ENCODE measurements around the gene XRCC1.
"Not testable (repeated sequence)": the region's sequence is repeated elsewhere in the genome, so short reads cannot be mapped to it uniquely, and the experiment has no call there.

XRCC1 gene

DNA sequence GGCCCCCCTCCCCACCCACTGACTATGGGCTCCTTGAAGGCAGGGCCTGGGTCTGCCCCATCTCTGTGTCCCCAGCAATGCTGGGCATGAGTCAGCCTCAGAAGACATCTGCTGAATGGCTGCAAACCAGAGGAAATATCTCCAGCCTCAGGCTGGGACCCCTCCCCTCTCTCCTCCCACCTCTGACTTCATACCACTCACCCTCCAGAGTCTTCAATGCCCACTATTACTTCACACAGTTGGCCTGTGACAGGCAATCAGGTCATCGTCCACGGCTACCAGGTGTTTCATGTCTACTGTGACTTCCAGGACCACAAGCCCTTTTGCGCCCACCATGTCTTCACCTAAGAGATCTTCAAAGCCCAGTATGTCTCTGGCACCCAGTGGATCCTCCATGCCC is 36.5 kb upstream of the XRCC1 start, which contains the start of gene SRRM5:
Gene SRRM5 (plus strand): TSS at position 301 of the 400 bp plus-strand sequence. CDS start 34 bp downstream, at position 335.
- no peaks in the 10 kb centered on the region for H3K4me1 ChIP-seq
- H3K36me3 ChIP-seq (replicated peaks) = peaks cover 22% of the 10 kb centered on the region
- H3K27me3 ChIP-seq (ENCODE audit: low read depth) = no peaks in the 10 kb centered on the region
- in situ Hi-C loops (cut with MboI; ENCODE audit: low sequenced_read_pairs) = no loop called here
- DNase-seq (ENCODE audit: low spot score in 2 of 2) = no peak
- H3K9me3 ChIP-seq = no peaks in the 10 kb centered on the region
- no peak within 1 kb of the TSS for H3K4me3 ChIP-seq

DNA sequence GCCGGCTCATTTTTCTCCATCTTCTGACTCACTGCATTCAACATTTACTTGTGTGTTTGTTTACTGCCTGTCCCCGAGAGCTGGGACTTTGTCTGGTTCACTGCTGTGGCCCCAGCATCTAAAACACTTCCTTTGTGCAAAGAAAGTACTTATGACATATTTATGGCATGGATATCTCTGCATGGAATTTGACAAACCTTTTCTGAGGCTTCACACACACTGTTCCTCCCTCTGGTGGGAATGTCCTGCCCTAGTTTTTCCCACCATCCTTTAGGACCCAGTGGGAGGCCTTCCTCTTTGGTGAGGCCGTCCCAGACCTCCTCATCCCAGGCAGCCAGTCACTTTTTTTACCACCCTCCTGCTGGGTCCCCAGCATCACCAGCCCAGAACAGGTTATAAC is 35.2 kb upstream of the XRCC1 start:
- no peaks in the 10 kb centered on the region for H3K9me3 ChIP-seq
- in situ Hi-C loops (cut with MboI; ENCODE audit: low sequenced_read_pairs) = no loop called here
- no peaks in the 10 kb centered on the region for H3K27me3 ChIP-seq (ENCODE audit: low read depth)
- H3K4me3 ChIP-seq = no peak overlapping the region
- DNase-seq (ENCODE audit: low spot score in 2 of 2) = no peak
- no peaks in the 10 kb centered on the region for H3K4me1 ChIP-seq
- H3K36me3 ChIP-seq (replicated peaks) = peaks cover 26% of the 10 kb centered on the region

DNA sequence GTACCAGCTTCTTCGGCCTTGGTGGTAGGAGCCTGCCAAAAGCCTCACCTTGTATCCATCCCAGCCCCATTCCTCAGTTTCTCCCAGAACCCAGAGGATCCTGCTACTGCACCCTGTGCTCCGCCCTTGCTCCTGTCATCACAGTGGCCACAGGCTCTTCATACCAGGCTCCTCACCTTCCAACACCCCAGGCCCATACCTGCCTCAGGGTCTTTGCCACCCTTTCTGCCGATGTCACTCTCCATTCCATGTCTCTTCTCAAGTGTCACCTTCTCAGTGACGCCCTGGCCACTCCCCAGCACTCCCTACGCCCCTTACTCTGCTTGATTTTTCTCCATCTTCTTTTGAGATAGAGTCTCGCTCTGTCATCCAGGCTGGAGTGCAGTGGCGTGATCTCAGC is 34.5 kb upstream of the XRCC1 start:
- no peaks in the 10 kb centered on the region for H3K9me3 ChIP-seq
- no peak overlapping the region for H3K4me3 ChIP-seq
- in situ Hi-C loops (cut with MboI; ENCODE audit: low sequenced_read_pairs) = no loop called here
- peaks cover 26% of the 10 kb centered on the region for H3K36me3 ChIP-seq (replicated peaks)
- H3K4me1 ChIP-seq = no peaks in the 10 kb centered on the region
- no peaks in the 10 kb centered on the region for H3K27me3 ChIP-seq (ENCODE audit: low read depth)
- DNase-seq (ENCODE audit: low spot score in 2 of 2) = no peak

DNA sequence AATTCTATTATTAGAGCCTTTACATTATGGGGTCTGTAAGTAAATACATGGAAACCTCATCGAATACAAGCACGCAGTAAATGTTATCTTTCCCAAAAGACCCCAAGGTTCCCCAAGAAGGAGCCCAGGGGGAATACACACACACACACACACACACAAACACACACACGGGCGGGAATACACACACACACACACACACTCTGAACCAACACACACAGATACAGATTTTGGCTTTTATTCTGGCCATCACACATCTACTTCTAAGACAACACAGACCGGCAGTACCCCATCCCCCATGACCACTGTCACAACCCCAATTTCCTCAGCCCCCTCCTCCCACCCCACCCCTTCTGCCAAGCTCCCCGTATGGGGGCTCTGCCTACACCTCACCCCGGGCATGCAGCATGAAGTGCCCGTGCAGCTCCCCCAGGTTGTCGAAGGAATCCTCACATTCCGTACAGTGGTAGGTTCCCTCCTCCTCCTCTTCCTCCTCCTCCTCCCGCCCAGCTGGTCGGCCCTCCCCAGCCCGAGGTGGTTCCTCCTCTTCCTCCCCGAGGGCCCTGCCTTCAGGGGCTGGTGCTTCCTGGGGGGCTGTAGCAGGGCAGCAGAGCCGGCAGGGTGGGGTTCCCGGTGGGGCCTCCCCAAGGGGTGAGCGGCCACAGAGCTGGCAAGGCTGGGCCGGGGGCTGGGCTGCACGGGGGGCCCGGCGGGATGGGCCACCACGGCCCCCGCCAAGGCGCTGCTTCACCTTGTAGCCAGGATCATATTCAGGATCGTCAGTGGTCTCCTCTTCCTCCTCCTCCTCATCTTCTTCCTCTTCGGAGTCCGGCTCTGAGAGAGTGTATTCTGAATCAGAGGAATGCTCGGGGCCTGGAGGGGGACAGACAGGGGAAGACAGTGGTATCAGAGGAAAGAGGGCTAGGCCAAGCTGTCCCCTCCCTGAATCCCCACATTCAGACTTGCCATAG is 32.2 kb upstream of the XRCC1 start:
- Histone ChIP-seq H3K36me3 (replicated peaks) (peaks cover 22% of the 10 kb centered on the region), H3K4me1 (no peaks in the 10 kb centered on the region), H3K4me3 (no peak overlapping the region), H3K27me3 (ENCODE audit: low read depth) (no peaks in the 10 kb centered on the region), H3K9me3 (no peaks in the 10 kb centered on the region)
- in situ Hi-C loops (cut with MboI; ENCODE audit: low sequenced_read_pairs) = no loop called here
- no peak for DNase-seq (ENCODE audit: low spot score in 2 of 2)

DNA sequence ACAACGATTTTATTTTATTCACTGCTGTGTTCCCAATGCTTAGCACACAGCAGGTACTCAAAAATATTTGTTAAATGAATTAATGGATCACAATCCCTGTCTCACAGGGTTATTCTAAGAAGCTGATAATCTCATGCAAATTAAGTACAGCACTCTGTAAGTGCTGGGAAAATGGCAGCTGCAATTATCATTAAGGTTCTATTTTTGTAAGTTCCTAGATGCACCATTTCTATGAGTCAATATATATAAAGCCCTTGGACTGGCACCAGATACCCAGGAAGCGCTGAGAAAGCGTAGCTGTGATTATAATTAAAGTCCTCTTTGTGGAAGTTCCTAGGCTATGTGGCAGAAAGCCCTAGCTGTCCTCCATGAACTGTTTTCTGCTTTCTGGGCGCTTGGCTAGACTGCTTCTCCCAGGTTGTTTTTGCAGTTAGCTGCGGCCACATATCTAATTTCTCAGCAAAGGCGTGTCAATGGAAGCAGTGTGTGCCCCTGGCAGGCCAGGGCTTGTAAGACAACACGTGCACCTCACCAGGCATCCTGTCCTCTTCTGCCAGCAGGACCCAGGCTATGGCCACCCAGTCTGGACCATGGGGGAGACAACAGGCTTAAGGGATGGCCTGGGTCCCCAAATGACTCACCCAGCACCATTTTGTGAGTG is 31.4 kb upstream of the XRCC1 start:
- H3K4me1 ChIP-seq = no peaks in the 10 kb centered on the region
- peaks cover 13% of the 10 kb centered on the region for H3K36me3 ChIP-seq (replicated peaks)
- no peak for DNase-seq (ENCODE audit: low spot score in 2 of 2)
- no peak overlapping the region for H3K4me3 ChIP-seq
- no peaks in the 10 kb centered on the region for H3K27me3 ChIP-seq (ENCODE audit: low read depth)
- H3K9me3 ChIP-seq = no peaks in the 10 kb centered on the region
- in situ Hi-C loops (cut with MboI; ENCODE audit: low sequenced_read_pairs) = no loop called here

DNA sequence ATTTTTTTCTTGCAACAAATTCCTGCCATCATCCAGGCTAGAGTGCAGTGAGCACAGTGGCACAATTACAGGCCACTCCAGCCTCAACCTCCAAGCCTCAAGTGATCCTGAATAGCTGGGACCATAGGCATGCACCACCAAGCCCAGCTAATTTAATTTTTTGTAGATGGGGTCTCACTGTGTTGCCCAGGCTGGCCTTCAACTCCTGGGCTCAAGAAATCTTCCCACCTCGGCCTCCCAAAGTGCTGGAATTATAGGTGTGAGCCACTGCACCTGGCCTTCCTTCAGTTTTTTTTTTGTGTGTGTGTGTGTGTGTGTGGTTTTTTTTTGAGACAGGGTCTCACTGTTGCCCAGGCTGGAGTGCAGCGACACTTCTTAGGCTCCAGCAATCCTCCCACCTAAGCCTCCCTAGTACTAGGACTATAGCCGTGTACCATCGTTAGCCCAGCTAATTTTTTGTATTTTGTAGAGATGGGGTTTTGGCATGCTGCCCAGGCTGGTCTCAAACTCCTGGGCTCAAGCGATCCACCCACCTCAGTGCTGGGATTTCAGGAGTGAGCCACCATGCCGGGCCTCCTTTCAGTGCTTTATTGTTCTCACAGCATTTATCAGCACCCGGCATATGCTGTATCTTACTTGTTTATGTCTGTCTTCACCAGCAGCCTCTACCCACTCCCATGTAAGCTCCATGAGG is 30.7 kb upstream of the XRCC1 start:
- Histone ChIP-seq H3K4me3 (no peak overlapping the region), H3K27me3 (ENCODE audit: low read depth) (no peaks in the 10 kb centered on the region), H3K36me3 (replicated peaks) (peaks cover 14% of the 10 kb centered on the region), H3K9me3 (no peaks in the 10 kb centered on the region), H3K4me1 (no peaks in the 10 kb centered on the region)
- no peak for DNase-seq (ENCODE audit: low spot score in 2 of 2)
- in situ Hi-C loops (cut with MboI; ENCODE audit: low sequenced_read_pairs) = no loop called here

DNA sequence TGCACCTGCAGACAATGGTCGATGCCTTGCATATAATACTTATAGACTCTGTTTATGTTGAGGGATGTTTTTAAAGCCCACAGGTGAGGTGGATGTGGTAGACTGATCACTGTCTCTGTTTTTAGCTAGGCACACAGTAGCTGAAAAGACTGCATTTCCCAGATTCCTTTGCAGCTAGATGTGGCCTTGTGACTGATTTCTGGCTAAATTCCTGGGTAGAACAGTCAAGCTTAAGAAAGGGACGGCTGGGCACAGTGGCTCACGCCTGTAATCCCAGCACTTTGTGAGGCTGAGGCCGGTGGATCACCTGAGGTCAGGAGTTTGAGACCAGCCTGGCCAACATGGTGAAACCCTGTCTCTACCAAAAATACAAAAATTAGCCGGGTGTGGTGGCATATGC is 25.0 kb upstream of the XRCC1 start:
- DNase-seq (ENCODE audit: low spot score in 2 of 2); H3K4me1 ChIP-seq; H3K9me3 ChIP-seq; in situ Hi-C loops (cut with MboI; ENCODE audit: low sequenced_read_pairs); H3K4me3 ChIP-seq; H3K27me3 ChIP-seq (ENCODE audit: low read depth): not testable (repeated sequence)
- H3K36me3 ChIP-seq (replicated peaks) = peaks cover 13% of the 10 kb centered on the region

DNA sequence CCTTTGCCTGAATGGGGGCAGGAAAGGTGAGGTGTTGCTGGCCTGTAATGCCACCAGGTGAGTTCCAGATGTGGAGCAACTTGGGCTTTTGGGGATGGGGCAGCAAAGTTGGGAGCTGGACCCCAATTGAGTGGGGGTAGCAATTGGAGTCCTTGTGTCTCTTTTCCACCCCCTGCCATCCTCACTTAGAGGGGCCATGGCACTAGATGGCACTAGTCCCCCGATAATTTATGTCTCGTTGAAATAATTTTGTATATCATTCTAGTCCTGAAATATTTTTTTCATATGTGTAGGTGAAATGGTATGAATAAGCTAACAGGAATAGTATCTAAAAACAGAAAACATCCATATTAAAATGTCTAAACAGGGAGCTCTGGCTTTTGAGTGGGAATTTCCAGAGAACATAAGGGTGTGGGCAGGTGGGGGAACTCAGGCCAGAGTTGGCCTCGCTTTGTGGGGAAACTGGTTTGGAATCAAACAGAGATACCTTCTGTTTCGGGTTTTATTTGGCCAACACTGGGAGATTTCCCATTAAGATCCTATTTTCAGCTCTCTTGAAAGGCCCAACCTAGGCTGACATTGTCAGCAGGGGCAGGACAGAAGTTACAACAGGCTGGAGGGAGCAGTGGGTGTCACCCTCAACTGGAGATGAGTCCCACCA is 24.4 kb upstream of the XRCC1 start:
- H3K36me3 ChIP-seq (replicated peaks) = peaks cover 13% of the 10 kb centered on the region
- peaks cover 3% of the 10 kb centered on the region; the same call in 1 of the 2 replicates for H3K4me1 ChIP-seq
- H3K9me3 ChIP-seq = no peaks in the 10 kb centered on the region
- H3K4me3 ChIP-seq = no peak overlapping the region
- H3K27me3 ChIP-seq (ENCODE audit: low read depth) = no peaks in the 10 kb centered on the region
- DNase-seq (ENCODE audit: low spot score in 2 of 2) = no peak
- in situ Hi-C loops (cut with MboI; ENCODE audit: low sequenced_read_pairs) = no loop called here

DNA sequence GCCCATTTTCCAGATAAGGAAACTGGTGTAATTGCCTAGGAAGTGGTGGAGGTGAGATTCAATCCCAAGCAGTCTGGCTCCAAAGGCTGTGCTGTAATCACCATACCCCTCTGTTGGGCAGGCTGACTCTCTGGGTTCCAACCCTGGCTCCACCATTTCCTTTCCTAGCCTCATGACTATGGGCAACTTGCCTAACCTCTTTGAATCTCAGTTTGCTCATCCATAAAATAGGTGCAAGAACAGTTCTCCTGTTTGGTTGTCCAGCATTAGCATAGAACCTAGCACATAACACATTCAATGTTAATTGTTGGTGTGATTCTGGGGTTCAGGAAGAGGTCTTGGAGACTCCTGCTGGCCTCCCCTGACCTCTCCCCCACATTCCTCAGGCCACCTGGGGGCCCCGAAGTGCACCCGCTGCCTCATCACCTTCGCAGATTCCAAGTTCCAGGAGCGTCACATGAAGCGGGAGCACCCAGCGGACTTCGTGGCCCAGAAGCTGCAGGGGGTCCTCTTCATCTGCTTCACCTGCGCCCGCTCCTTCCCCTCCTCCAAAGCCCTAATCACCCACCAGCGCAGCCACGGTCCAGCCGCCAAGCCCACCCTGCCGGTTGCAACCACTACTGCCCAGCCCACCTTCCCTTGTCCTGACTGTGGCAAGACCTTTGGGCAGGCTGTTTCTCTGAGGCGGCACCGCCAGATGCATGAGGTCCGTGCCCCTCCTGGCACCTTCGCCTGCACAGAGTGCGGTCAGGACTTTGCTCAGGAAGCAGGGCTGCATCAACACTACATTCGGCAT is 23.3 kb upstream of the XRCC1 start:
- peaks cover 21% of the 10 kb centered on the region for H3K36me3 ChIP-seq (replicated peaks)

DNA sequence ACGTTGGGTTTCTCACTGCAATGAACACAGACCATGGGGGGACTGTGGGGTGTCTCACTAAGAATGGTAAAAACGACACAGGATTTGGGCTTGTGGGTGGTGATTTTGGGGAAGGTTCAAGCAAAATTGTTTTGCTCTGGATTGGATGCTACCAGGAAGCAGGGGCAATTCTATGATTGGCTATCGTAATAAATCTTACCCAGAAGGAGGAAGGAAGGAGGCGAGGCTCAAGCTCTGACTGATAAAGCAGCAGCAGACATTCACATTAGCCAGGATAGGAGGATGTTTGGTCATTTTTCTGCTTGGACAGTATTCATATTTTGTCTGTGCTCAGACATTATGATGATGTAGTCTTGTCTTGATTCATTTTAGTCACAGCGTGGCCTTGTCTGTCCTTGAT is 22.5 kb upstream of the XRCC1 start:
- in situ Hi-C loops (cut with MboI; ENCODE audit: low sequenced_read_pairs) = no loop called here
- H3K4me1 ChIP-seq = peaks cover 10% of the 10 kb centered on the region; the same call in 1 of the 2 replicates
- H3K4me3 ChIP-seq = no peak overlapping the region; the same call in 1 of the 2 replicates
- H3K27me3 ChIP-seq (ENCODE audit: low read depth) = no peaks in the 10 kb centered on the region
- peaks cover 29% of the 10 kb centered on the region for H3K36me3 ChIP-seq (replicated peaks)
- no peaks in the 10 kb centered on the region for H3K9me3 ChIP-seq
- DNase-seq (ENCODE audit: low spot score in 2 of 2) = no peak

More for the DNA sequence above, 23.3 kb upstream of the XRCC1 start:
- Histone ChIP-seq H3K27me3 (ENCODE audit: low read depth) (no peaks in the 10 kb centered on the region), H3K4me1 (peaks cover 10% of the 10 kb centered on the region; the same call in 1 of the 2 replicates), H3K4me3 (no peak overlapping the region), H3K9me3 (no peaks in the 10 kb centered on the region)
- no peak for DNase-seq (ENCODE audit: low spot score in 2 of 2)
- in situ Hi-C loops (cut with MboI; ENCODE audit: low sequenced_read_pairs) = no loop called here

DNA sequence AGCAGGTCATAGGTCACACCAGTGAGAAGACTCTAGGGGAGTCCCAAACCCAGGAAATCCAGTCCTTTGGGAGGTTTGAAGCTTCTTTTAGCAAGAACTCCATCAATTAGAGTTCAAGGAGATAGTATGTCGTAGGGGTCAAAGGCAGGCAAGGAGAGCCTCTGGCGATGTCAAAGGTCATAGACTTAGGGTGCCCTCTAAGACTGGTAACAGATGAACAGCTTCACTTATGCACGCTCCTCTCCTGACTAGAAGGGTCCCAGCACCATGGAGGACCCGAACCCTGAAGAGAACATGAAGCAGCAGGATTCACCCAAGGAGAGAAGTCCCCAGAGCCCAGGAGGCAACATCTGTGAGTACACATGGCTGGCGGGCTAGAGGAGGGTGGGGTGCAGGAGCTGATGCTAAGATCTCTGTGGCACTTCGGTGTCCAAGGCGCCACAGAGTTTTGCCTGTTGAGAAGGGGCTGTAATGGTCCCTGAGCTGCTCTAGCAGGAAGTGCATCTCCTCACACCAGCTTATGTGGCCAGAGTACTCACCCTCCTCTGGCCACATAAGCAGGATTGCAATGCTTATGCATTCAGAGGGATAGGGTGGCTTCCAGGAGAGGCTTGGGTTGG is 21.6 kb upstream of the XRCC1 start:
- no peak for DNase-seq (ENCODE audit: low spot score in 2 of 2)
- Histone ChIP-seq H3K27me3 (ENCODE audit: low read depth) (no peaks in the 10 kb centered on the region), H3K36me3 (replicated peaks) (peaks cover 29% of the 10 kb centered on the region), H3K4me1 (peaks cover 10% of the 10 kb centered on the region; the same call in 1 of the 2 replicates), H3K4me3 (peak overlapping the region; percentile 64), H3K9me3 (no peaks in the 10 kb centered on the region)
- in situ Hi-C loops (cut with MboI; ENCODE audit: low sequenced_read_pairs) = no loop called here

DNA sequence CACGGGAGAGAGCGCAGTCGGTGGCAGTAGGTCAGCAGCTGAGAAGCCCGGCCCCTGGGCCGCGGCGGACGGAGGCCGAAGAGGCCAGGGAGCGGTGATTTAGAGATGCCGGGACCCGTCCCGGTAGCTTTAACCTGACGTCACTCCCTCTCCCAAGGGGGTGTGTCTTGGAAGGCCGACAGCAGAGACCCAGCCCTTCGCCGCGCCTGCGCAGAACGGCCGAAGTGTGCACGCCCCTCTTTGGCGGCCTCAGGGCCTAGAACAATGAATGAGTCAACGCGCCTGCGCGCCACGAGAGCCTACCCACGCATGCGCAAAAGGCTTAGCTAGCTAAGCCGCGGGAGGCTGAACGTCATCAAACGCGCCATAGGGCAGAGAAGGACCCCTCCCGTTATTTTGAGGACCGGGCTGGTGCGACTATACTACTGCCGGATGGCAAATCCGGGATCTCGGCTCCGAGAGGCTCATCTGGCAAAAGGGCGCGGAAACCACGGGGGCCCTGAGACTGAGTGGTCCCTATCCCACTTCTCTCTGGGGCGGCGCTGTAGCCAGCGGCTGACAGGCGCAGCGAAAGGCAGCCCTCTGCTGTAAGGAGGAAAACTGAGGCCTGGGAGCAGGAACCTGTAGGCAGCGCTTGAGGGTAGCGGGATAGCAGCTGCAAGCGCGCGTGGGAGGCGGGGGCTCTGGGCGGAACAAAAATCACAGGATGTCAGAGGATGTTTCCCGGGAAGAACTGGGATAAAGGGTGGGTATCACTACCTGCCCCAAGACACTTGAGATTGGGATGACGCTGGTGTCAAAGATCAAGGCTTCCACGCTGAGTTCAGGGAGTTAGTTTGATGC is 20.9 kb upstream of the XRCC1 start, which contains the start of the genes IRGQ and ZNF576:
Gene IRGQ (minus strand): TSS at position 136 of the 843 bp plus-strand sequence. CDS start 796 bp downstream, outside the sequence.
Gene ZNF576 (plus strand): TSS at position 597 of the 843 bp plus-strand sequence. CDS start 514 bp downstream, outside the sequence.
- peak; percentile 98 to 100 for DNase-seq (ENCODE audit: low spot score in 2 of 2)
- H3K4me3 ChIP-seq = peak within 1 kb of the TSS; percentile 64
- H3K9me3 ChIP-seq = no peaks in the 10 kb centered on the region
- peaks cover 10% of the 10 kb centered on the region; the same call in 1 of the 2 replicates for H3K4me1 ChIP-seq
- peaks cover 28% of the 10 kb centered on the region for H3K36me3 ChIP-seq (replicated peaks)
- H3K27me3 ChIP-seq (ENCODE audit: low read depth) = no peaks in the 10 kb centered on the region
- in situ Hi-C loops (cut with MboI; ENCODE audit: low sequenced_read_pairs) = no loop called here

Measured in HAP-1 (cell line).